GM12864 (cell line): ENCODE data around the gene ARHGEF7.

Experiments used
- DNase-seq: peaks from one replicate; pipeline ENCODE4 v3.0.0-alpha.2; 2011; ENCODE audit warnings: low read depth
- H3K4me3 ChIP-seq: 2 replicates; pipeline ENCODE4 v1.5.1; 2011; ENCODE audit warnings: mild to moderate bottlenecking, low read depth, low read length, control low read depth
- TF ChIP-seq, protein P1 (sequence below): IDR thresholded peaks from 2 replicates; pipeline ENCODE4 v1.5.1; 2011; ENCODE audit warnings: low read depth, mild to moderate bottlenecking, moderate library complexity, low read length, control low read depth, inconsistent platforms; ENCODE audit errors: missing control alignments

The ARHGEF7 gene

DNA sequence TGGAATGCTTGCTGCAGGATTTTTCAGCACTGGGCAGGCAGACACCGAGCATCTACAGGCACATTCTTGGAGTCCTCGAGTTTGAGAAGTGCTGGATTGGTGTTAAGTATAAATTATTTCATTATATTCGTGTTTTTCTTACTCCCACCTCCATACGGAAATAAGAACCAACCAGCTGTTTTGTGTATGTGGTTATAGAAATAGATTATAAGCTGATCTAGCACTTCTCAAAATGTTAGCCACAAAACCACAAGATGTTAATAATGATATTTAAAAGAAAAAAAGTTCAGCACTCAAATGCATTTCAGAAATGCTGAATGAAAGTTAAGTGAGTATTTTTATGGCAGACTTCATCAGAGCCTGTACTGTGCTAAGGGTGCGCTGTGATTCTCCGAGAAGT, 181.3 kb downstream of the ARHGEF7 start:
- no peak overlapping the region for H3K4me3 ChIP-seq
- DNase-seq = no peak
- TF ChIP-seq, protein P1, sequence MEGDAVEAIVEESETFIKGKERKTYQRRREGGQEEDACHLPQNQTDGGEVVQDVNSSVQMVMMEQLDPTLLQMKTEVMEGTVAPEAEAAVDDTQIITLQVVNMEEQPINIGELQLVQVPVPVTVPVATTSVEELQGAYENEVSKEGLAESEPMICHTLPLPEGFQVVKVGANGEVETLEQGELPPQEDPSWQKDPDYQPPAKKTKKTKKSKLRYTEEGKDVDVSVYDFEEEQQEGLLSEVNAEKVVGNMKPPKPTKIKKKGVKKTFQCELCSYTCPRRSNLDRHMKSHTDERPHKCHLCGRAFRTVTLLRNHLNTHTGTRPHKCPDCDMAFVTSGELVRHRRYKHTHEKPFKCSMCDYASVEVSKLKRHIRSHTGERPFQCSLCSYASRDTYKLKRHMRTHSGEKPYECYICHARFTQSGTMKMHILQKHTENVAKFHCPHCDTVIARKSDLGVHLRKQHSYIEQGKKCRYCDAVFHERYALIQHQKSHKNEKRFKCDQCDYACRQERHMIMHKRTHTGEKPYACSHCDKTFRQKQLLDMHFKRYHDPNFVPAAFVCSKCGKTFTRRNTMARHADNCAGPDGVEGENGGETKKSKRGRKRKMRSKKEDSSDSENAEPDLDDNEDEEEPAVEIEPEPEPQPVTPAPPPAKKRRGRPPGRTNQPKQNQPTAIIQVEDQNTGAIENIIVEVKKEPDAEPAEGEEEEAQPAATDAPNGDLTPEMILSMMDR = no peak

DNA sequence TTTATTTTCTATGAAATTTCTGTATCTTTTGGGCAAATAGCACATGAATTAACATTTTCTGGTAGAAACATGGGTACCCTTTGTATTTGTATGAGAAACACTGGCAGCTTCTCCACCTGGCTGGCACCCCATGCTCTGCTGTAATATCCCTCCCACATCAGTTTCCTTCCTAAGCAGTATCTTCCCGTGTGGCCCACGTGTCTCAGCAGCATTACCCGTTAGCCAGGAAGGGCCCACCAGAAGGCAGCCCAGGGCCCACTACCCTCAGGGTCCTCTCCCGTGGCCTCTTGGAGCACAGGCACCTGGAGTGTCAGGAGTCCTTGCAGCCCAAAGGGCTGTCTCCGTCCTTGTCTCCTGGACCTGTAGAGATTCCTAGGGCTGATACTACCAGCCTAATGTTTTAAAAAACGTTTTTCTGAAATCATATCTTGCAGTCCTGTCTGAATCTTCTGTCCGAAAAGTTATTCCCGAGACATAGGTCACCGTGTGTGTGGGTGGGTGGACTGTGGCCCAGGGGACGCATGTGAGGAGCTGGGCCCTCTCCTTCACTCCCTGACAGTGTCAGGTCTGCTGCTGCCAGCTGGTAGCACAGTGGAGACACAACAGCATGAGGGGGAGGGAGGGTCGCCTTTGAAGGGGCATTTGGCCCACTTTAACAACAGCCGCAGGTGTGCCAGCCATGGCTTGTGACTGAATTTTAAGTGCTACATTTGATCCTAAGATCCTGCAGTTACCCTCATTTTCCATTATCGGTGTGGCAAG, 183.3 kb downstream of the ARHGEF7 start:
- DNase-seq = no peak
- no peak overlapping the region for H3K4me3 ChIP-seq
- TF ChIP-seq, protein P1 = no peak

DNA sequence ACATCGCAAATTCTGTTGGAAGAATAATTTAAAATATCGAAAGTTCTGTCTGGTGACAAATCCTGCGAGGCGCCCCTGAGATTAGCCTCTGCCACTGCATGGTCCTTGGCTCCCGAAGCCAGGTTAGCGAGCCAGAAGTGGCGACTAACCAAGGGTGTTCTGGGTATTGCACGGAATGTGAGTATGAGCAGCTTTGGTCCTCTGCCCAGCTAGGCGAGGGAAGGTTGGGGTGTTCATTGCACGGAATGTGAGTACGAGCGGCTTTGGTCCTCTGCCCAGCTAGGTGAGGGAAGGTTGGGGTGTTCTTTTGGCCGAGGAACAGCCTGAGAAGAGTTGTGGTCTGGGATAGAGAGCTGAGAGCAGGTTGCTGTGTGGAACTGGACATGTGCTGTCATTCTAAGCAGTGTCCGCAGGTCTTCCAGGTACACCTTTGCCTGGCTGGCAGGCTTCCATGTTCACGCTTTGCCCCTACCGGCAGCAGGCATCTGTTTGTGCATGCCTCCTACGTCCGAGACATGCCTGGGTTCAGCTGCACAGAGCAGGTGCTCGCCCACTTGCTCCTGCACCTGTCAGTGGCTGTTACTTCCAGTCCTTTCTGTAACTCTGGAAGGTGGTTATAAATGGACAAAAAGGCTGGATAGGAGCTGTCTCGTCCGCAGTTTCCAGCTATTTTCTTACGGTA, 187.1 kb downstream of the ARHGEF7 start:
- TF ChIP-seq, protein P1 = no peak
- no peak overlapping the region for H3K4me3 ChIP-seq
- no peak for DNase-seq

DNA sequence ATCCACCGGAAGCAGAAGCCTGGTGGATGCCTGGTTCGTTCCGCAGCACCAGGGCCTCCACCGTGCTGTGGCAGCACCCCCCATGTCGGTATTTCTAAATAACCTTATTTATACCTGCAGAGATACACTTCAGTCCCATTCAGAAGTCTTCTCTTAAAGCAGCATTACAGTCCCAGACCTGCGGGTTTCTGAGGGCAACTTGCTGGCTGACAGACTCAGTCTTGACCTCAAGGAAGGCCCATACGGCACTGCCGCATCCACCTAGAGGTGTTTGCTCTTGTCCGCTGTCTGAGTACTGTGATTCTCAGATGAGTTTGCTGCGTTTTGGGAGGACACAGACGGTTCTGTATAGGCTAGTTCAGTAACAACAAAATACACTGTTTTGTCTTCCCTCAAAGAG, 188.4 kb downstream of the ARHGEF7 start:
- DNase-seq = no peak
- no peak overlapping the region for H3K4me3 ChIP-seq
- TF ChIP-seq, protein P1 = no peak

DNA sequence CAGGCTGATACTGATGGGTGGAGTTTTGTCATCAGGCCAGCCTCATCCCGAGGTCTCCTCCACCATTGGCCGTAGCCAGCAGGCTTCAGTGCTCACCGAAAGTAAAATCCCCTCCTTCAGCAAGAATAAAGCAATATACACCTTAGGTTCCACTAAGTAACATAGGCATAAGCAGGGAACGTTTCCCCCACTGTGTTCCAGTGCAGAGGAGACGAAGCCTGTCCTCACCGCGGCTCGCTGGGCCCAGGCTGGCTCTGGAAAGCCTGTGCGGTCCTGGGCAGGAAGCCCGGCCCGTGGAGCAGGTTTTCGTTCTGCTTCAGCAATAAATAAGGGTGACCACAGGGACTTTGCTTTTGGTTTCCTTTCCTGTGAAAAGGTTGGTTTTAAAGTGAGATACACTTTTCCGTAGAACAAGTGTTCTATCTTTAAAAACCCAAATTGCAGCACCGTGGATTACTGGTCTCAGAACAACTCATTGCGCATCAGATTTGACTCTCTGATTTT, 189.0 kb downstream of the ARHGEF7 start:
- TF ChIP-seq, protein P1 = no peak
- peak; percentile 24 for DNase-seq
- H3K4me3 ChIP-seq = no peak overlapping the region

DNA sequence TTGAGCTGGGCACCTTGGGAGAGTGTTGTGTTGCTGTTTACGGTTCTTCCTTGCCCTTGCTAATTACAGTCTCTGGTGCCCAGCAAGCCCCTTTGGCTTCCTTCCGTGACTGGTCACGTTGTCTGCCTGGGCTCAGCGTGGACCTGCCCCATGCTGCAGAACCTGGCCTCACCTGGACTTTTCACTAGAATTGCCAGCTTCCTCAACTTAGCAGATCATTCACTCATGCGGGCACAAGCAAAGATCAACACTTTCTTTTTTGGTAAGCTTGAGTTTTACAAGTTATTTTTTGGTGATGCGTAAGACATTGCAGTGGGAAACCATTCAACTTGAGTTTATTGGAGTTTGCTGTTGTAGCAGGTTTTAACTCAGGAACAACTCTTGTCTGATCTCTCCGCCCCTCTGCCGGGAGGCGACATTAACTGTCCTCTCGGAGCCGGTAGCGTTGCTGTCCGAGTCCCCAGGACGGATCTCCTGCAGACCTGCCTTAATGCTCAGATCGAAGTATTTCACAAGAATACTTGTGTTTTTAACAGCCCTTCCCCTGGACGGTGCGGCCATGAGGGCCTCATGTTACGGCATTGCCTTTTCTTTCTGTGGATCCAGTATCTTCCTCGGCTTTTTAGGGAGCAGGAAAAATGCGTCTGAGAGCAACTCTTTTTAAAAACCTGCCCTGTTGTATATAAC, 189.6 kb downstream of the ARHGEF7 start:
- no peak overlapping the region for H3K4me3 ChIP-seq
- DNase-seq = no peak
- TF ChIP-seq, protein P1 = no peak
